ENCODE results near the gene SMIM11. TPM values are rescaled to one million over a fixed set of nuclear protein-coding genes. Genes with fewer than 3 reads are reported as not detected.

The SMIM11 gene
- total RNA-seq, 4 donors from 2014 or later: 0.49 to 11.9 (median 4.0) TPM

- no peak for TF ChIP-seq CTCF (IDR thresholded peaks at IDR 0.05)
- no peak for TF ChIP-seq POLR2A (IDR thresholded peaks at IDR 0.05)
- Histone ChIP-seq H3K36me3 (no peaks in the 10 kb centered on the region), H3K9me3 (no peaks in the 10 kb centered on the region), H3K27me3 (peaks cover 0 to 6% (median 0%) of the 10 kb centered on the region in 4 donors), H3K4me1 (peaks cover 0 to 15% (median 0%) of the 10 kb centered on the region in 3 donors), H3K27ac (peak overlapping the region in 3 of 4 donors; percentile 62 to 75 (median 69)), H3K4me3 (no peak overlapping the region)
- intact Hi-C loops (cut with DNase I): no loop called here
- WGBS, 2 donors: 71 to 73% methylated on average over 7 to 13 of the region's 15 CpGs
- DNase-seq: no peak
Observed at GRCh38 chr21:34345091-34345871, 30.0 kb upstream of the SMIM11 start.

DNA sequence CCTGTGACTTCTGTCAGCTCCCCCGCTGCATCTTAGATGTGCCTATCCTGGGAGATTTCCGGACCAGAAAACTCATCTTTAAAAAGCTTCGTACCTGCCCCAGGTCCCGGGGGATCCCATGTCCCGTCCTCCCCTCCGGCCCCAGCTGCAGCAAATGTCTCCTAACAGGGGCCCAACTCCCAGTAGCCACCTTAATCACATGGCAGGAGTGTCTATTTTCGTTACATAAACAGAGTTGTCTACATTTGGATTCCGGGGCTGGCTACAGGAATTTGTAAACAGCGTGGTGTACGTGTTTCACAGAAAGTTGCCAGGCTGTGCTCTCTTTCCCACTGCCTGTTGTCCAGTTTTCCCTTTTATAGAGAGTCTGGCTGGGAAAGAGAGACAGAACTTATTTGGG is 29.4 kb upstream of the SMIM11 start:
- TF ChIP-seq CTCF (IDR thresholded peaks at IDR 0.05): no peak
- no peak for TF ChIP-seq POLR2A (IDR thresholded peaks at IDR 0.05)
- intact Hi-C loops (cut with DNase I): loop anchor here (2.0 kb wide), 1 partner anchor 421 kb away; no protein-coding TSS in a partner anchor
- Histone ChIP-seq H3K4me1 (peaks cover 0 to 15% (median 0%) of the 10 kb centered on the region in 3 donors), H3K27me3 (peaks cover 0 to 6% (median 0%) of the 10 kb centered on the region in 4 donors), H3K36me3 (no peaks in the 10 kb centered on the region), H3K27ac (peak overlapping the region in 3 of 4 donors; percentile 62 to 75 (median 69)), H3K9me3 (no peaks in the 10 kb centered on the region), H3K4me3 (no peak overlapping the region)
- DNase-seq: no peak
- WGBS, 2 donors: 59 to 83% methylated on average over 9 of the region's 10 CpGs

DNA sequence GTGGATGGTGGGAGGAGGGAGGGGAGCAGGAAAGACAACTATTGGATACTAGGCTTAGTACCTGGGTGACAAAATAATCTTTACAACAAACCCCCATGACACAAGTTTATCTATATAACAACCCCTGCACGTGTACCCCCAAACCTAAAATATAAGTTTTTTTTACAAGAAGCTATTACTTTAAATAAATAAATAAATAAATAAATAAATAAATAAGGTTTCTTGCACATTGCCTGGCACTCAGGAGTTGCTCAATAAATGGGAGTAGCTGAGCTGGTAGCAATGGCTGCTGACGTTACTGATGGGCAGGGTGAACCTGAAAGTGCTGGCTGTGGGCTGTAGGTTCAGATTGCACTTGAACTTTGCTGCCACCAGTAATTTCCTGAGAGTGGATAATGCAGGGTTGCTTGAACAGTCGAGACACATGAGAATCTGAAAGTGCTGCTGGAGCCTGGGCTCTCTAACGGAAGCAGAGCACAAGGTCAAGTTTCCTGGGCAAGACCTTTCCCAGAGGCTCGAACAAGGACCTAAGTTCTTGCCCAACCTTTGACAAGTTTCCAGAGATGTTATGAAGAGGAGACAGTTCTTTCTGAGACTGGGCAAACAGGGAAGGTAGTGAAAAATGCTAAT is 26.3 kb upstream of the SMIM11 start:
- DNase-seq: no peak
- H3K9me3 ChIP-seq: no peaks in the 10 kb centered on the region
- TF ChIP-seq POLR2A (IDR thresholded peaks at IDR 0.05) (no peak), CTCF (IDR thresholded peaks at IDR 0.05) (no peak)
- peaks cover 0 to 6% (median 0%) of the 10 kb centered on the region in 4 donors for H3K27me3 ChIP-seq
- 71 to 74% methylated on average over 5 of the region's 5 CpGs for WGBS, 2 donors
- no peaks in the 10 kb centered on the region for H3K36me3 ChIP-seq
- intact Hi-C loops (cut with DNase I): no loop called here
- H3K4me3 ChIP-seq: no peak overlapping the region
- no peak overlapping the region for H3K27ac ChIP-seq
- H3K4me1 ChIP-seq: peaks cover 0 to 15% (median 0%) of the 10 kb centered on the region in 3 donors

GRCh38 chr21:34351786-34352241 is 23.5 kb upstream of the SMIM11 start:
- Histone ChIP-seq H3K27ac (no peak overlapping the region), H3K27me3 (peaks cover 0 to 6% (median 0%) of the 10 kb centered on the region in 4 donors), H3K9me3 (no peaks in the 10 kb centered on the region), H3K4me3 (no peak overlapping the region), H3K4me1 (peaks cover 0 to 7% (median 0%) of the 10 kb centered on the region in 3 donors), H3K36me3 (no peaks in the 10 kb centered on the region)
- TF ChIP-seq CTCF (IDR thresholded peaks at IDR 0.05) (peak; percentile 41 to 66 (median 59)), POLR2A (IDR thresholded peaks at IDR 0.05) (no peak)
- intact Hi-C loops (cut with DNase I): no loop called here
- DNase-seq: no peak
- 17 to 40% methylated on average over 5 to 6 of the region's 6 CpGs for WGBS, 2 donors

DNA sequence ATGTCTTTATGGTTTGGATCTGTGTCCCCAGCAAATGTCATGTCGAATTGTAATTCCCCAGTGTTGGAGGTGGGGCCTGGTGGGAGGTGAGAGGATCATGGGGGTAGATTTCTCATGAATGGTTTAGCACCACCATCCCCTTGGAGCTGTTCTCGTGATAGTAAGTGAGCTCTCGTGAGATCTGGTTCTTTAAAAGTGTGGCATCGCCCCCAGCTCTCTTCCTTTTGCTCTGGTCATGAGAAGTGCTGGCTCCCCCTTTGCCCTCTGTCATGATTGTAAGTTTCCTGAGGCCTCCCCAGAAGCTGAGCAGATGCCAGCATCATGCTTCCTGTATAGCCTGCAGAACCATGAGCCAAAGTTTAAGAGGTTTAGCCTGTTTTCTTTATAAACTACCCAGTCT is 22.8 kb upstream of the SMIM11 start:
- Histone ChIP-seq H3K36me3 (no peaks in the 10 kb centered on the region), H3K4me3 (no peak overlapping the region), H3K4me1 (peaks cover 0 to 5% (median 0%) of the 10 kb centered on the region in 3 donors), H3K9me3 (no peaks in the 10 kb centered on the region), H3K27me3 (peaks cover 0 to 6% (median 0%) of the 10 kb centered on the region in 4 donors), H3K27ac (no peak overlapping the region)
- TF ChIP-seq POLR2A (IDR thresholded peaks at IDR 0.05) (no peak), CTCF (IDR thresholded peaks at IDR 0.05) (no peak)
- intact Hi-C loops (cut with DNase I): no loop called here
- WGBS, 2 donors: 76 to 90% methylated on average over 4 of the region's 4 CpGs
- DNase-seq: no peak

Measured in esophagus squamous epithelium (tissue), 5 donors.